RPMI8226 (cell line): Measurements from ENCODE around the gene CEP170B.

Source experiments
- DNase-seq: peaks from one replicate; pipeline ENCODE4 v3.0.0-alpha.2; 2015

The CEP170B gene

DNA sequence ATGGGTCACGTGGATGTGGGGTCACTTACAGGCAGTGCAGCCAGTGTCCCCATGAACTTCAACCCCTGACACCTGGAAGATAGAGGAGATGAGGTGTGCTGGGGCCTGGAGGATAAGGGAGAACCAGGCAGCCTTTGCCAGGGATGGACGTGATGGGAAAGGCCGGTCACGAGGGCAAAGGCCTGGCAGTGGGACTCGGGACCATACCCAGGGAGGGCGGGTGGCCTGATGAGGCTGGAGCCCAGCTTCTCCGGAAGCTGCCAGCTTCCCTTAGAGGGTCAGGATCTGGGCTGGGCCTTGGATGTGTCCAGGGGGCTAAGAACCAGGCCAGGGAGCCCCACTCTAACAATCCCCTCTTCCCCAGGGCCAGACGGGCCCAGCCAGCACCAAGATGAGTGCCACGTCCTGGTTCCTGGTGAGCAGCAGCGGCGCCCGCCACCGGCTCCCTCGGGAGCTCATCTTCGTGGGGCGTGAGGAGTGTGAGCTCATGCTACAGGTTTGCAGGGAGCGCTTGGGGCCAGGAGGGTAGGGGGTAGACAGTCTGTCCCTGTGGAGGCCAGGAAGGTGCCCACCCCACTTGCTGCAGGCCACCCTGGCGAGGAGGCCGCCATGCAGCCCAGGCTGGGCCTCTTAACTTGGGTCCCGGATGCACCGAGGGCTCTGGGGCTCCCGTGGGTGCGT is 3.1 kb downstream of the CEP170B start:
- DNase-seq, result no peak

DNA sequence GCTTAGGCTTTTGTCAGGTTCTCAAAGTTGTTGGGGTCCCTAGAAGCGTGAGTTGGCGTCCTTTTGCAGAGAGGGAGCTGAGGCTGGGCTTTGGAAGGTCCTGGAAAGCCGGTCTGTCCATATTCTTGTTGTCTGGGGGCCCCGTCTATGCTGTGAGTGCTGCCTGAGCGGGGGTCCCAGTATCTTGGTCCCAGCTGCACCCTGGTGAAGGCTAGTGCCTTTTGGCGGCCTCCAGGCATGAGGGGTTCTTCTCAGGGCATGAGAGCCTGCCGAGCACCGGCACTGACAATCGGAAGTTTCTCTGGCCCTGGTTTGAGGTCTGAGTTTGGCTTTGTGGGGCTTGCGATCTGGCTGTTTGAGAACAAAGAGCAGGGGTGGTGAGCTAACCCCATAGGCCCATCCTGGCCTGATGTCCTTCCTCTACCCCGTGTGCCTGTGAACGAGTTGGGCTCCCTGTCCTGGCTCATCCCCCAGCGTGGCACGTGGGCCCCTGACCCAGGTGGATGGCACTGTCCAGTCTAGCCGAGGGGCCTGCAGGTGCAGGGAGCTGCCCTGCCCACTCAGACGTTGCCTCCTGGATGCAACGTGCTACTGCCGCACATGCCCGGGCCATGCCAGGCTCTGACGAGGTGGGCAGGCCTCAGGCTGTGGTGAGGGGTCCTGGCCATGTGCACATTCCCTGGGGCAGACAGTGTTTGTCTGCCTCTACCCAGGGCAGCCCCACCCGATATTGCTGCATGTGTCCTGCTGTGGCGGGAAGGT is 3.9 kb downstream of the CEP170B start:
- no peak for DNase-seq

DNA sequence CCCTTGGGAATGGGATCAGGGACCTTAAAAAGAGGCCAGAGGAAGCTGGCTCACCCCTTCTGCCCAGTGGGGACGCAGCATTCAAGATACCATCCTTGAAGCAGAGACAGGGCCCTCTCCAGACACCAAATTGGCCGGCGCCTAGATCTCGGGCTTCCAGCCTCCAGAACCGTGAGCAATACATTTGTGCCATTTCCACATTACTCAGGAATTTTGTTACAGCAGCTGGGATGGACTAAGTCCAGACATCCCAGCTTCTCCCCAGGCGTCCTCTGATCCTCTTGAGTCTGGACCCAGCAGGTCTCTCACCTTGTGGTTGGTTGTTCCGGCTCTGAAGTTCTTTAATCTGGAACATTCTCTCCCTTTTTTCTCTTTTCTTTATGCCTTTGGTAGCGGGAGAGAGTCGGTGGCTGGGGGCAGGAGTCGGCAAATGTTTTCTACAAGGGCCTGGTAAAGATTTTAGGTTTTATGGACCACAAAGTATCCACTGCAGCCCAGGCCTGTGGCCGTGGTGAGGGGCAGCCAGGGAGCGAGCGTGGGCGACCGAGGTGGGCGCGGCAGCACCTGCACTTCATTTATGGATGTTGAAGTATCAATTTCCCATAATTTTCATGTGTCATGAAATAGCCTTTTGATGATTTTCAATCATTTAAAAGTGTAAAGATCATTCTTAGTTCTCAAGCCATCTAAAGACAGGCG is 4.8 kb downstream of the CEP170B start:
- no peak for DNase-seq

DNA sequence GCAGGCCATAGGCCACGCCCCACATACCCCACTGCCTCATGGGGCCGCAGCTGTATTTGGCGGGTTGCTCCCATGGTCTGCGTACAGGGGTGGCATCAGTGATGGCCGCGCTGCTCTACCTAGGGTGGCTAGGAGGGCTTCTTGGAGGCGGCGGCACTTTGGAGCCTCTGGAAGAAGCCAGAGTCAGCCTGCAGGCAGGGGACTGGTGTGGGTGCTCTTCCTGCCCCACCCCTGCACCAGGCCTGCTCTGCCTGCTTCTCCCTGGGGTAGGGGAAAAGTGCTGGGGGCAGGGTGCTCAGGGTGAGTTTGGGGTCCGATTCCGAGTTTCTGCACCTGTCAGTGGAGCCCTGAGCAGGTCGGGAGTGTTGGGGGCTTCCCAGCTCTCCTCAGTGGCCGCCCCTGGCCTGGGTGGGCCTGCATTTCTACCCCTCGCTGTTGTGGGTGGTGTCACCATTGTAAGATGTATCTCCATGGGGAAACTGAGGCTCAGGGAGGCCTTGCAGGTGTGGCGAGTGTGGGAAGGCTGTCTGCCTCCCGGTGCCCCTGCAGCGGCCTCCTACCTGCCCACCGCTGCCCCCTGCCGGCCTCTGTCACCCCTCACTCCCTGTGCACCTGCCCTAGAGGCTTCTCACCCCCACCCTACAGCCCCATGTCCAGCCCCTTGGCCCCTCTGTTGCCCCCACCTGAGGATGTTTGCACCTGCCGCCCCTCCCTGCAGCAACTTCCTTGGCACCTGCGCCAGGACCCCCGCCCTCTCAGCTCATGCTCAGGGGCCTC is 5.5 kb downstream of the CEP170B start:
- DNase-seq, result no peak

DNA sequence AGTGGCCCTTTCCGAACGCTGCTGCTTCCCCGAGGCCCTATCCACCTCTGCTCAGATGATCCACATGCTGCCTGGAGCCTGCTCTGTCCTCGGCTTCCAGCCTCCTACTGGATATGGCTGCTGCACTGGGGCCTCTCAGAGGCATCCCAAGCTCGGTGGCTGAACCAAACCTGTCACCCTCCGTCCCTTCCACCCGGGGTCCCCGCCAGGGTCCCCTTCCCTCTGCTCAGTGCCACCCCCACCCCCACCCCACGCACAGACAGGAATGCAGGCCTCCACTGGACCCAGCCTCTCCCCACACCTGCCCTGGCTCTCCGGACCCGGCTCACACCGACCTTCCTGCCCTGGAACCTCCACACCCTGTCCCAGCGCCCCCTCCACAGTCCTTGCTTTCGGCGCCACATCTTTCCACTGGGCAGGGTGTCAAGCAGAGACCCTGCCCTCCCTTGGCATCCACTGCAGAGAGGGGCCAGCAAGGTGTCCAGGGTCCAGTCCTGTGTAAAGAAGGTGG is 6.1 kb downstream of the CEP170B start:
- no peak for DNase-seq

DNA sequence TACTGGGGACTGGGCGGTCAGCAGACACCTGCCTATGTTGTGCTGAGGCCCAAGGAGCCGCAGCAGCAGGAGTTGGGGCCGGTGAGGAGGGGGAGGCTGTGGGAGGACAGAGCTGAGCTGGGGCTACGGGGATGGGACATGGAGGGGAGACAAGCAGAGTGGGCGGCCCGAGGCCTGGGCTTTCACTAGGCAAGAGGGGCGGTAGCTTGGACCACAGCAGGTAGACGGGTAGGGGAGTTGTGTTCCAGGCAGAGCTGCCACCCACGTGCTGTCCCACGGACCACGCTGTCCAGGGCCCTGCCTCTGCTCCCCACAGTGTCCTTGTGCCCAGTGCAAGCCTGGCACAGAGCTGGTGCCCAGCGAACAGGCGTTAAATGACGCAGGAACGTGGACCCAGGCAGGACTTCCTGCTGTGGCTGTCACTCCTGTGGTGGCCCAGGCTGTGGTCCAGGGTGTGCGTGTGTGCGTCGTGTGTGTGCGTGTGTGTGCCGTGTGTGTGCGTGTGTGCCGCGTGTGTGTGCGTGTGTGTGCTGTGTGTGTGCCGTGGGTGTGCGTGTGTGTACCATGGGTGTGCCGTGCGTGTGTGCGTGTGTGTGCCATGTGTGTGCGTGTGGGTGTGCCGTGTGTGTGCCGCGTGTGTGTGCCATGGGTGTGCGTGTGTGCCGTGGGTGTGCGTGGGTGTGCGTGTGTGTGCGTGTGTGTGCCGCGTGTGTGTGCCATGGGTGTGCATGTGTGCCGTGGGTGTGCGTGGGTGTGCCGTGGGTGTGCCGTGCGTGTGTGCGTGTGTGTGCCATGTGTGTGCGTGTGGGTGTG is 6.8 kb downstream of the CEP170B start:
- no peak for DNase-seq

DNA sequence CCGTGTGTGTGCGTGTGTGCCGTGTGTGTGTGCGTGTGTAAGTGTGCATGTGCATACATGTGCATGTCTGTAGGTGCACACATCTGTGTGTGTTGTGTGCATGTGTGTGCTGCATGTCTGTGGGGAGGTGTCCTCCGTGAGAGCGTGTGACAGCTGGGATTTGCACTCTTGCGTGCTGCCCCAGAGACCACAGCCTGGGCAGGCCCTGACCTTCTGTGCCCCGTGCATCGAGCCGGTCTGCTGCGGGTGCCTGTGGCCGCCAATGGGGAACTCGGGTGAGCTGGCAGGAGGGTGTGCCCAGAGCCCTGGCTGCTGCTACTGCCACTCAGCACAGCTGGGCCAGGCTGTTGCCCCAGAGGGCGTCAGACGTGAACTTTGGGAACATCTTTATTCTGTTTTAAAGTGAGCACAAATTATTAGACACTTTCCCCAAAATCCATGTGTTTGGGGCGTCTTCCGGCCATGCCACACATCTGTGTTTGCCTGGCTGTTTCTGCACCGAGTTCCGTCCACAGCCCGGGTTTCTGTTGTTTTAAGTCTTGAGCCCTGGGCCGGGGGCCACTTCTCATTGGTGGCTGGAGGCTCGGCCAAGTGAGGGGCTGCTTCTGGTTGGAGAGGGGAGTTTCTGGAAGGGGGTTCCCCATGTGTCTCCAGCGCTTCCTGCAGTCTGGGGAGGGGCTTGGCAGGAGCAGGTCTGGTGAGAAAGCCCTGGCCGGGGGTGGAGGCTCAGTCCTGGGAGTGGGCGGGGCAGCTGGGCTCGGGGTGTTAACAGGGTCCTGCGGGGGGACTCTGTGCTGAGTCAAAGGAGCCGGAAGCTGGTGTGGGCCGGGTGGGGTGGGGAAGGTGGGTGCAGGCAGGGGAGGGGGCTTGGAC is 7.6 kb downstream of the CEP170B start:
- DNase-seq, result no peak

DNA sequence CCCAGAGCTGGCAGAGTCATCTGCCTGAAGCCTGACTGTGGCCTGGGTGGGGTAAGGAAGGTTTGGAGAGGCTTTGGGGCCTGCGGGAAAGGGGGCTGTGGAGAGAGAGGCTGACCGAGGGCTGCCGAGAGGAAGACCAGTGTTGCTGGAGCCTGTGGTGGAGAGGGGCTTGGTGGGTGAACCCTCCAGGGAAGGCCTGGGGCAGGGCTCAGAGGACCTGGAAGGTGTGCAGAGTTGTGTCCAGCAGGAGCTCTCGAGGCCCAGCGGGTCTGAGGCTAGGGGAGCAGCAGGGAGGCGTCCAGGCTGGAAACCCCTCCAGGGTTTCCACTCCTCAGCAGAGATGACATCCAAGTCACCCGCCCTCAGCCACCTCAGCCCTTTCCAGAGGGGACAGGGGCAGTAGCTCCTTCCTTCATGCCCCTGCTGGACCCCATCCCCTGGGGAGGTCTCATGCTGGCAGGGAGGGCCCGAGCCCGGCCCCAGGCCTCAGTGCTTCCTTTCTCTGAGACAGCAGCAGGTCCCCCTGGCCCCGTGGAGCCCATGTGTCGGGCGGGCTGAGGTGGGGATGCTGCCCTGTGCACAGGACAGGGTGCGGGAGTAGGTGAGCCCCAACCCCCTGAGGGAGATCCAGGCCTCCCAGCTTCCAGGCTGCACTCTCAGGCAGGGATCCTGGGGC is 8.4 kb downstream of the CEP170B start:
- DNase-seq, result no peak

DNA sequence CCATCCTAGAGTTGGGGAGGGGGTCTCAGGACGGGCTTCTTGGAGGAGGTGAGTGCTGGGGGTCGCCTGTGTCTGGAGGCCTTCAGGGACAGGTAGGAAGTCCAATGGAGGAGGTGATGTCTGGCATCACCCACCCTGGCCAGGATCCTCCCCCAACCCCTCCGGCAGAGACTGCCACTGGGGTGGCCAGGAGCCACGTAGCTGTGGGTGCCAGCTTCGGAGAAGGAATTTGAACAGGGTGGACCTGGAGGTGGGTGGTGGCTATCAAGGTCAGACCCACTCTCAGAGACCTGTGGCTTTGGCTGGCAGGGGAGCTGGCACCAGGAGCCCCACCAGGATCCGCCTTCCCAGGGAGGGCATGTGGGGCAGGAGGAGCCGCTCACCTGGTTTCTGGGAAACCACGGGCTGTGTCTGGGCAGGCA is 9.1 kb downstream of the CEP170B start:
- DNase-seq, result no peak

DNA sequence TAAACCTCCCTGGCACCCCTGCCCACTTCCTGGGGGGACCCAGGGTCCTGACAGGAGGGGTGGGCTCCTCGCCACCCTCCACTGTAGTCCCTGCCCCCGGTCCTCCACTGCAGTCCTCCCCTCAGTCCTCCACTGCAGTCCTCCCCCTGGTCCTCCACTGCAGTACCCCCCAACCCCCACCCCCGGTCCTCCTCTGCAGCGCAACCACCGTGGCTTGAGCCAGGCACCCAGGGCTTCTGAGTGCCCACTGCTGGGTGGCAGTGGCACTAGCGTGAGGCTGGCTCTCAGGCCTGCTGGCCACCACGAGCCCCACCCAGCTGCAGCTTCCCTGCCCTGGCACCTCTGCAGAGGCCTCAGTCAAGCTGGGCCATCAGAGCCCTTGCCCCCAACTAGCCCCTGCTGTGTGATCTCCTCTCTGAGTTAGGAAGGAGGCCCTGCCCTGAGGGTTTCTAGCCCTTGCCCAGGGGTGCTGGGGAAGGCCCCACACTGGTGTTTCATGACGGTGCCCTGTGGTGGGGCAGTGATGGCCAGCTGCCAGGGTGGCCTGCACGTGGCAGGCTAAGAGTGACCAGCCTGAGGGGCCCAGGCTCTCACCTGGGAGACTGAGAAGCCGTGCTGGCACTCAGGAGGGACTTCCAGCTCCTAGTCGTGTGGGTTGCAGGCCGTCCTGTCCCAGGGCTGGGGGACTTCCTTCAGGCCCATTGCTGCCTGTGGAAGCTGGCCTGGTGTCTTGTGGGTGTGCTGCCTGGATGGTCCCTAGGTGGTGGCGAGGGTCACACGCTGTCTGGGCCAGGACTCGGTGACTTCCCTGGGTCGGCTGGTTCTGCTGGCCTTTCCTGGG is 9.7 kb downstream of the CEP170B start:
- no peak for DNase-seq

DNA sequence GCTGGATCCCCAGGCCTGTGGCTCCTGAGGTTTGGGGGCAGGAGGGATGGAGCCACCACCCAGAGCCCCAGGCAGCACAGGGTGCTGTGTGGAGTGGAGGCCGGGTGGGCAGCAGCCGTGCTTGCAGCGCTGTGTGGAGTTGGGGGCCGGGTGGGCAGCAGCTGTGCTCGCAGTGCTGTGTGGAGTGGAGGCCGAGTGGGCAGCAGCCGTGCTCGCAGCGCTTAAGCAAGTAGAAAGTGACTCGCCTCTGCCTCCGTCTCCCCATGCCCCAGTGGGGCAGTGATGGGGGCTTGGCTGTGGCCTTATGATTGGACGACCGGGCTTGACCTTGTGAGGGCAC is 10.3 kb downstream of the CEP170B start:
- no peak for DNase-seq

DNA sequence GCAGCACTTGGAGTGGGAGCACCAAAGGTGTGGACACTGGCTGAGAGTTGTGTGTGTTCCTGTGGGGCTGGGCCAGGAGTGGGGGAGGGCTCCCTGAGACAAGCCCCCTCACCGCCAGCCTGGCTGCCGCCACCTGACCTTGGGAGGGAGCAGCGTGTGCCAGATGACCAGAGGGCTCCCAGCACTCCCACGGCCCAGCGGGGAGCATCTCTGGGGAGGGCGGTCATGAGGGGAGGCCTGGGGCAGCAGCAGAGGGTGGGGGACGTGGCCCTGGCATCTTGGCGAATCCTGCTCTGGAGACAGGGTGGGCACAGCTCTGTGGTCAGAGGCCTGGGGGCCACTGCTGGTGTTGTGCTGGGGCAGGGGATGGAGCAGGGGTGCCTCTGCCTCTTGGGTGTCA is 10.7 kb downstream of the CEP170B start:
- DNase-seq, result no peak

DNA sequence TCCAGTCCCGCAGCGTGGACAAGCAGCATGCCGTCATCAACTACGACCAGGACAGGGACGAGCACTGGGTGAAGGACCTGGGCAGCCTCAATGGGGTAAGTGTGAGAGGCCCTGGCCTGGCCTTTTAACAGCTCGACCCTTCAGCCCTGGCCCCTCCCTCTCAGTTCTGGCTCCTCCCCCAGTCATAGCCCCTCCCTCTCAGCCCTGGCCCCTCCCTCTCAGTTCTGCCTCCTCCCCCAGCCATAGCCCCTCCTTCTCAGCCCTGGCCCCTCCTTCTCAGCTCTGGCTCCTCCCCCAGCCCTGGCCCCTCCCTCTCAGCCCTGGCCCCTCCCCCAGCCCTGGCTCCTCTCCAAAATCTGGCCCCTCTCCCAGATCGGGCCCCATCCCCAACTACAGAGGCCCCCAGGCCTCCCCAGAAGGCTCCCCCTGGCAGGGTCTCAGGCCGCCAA is 11.2 kb downstream of the CEP170B start:
- DNase-seq, result no peak

DNA sequence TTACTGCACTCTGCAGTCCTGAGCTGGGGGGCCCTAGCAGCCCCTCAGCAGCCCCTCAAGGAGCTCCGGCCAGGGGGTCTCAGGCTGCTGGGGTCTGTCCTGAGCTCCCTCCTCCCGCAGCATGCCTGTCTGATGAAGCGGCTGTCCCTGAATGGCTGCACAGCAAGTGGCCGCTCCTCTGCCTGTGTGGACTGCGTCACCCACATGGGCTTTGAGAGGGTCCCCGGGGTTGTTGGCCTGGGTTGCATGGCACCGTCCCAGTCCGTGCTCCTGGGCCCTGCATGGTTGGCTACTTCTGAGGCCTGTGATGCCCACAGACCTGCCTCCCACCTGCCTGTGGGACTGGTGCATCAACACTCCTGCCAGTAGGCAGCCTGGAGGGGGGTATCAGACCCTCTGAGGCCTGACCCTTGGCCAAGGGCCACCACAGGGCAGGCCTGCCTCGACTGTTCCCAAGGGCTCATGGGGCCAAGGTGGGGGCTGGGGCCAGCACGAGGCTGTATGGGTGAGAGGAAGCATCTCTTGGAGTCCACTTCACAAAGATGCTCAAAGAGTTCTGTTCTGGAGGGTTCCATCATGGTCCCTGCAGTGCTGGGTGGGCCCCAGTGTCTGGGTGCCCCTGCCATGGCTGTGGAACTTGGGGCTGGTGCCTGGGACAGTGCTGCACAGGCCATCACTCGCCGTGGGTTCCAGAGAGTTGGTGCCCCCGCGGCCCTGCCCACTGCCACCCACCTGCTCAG is 12.2 kb downstream of the CEP170B start:
- DNase-seq, result no peak

DNA sequence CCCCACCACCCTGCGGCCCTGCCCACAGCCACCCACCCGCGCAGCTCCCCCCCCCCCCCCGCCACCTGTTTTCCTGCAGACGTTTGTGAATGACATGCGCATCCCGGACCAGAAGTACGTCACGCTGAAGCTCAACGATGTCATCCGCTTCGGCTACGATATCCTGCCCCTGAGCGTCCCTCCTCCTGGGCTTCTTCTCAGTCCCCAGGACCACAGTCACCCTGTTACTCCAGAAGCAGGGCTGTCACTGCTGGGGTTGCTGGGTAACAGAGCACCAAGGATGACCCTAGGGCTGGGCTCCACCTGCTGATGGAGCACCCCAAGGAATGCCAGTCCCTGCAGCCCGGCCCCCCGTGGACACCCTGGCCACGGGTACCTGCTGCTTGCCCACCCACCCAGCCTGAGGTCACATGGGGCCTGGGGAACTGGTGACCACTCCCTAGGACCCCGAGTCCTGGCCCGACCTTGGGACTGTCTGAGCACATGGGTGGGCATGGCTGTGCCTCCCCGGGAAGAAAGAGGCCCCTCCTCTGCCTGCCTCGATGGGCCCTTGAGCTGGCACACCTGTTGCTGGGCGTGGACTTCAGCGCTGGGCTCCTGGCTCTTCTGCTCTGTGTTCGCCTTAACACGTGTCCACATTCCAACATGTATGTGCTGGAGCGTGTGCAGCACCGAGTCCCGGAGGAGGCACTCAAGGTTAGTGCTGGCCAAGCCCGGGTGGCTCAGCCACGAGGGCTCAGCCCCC is 12.9 kb downstream of the CEP170B start:
- no peak for DNase-seq

DNA sequence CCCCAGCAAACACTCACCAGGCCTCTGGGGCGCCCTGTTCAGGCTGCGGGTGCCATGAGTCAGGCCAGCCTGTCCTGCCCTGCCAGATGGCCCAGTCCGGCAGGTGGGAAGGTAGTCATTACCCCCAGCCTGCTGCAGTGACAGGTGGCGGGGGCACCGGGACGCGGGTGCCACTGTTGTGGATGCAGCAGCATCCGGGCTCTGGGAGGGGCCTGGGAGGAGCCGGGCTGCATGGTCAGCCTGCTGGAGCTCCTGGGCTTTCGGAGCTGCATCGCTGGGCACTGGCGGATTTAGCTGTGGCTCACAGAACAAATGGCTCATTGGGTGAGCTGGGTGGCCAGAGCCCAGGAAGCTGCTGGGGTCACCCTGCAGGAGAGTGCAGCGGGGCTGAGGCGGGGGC is 13.5 kb downstream of the CEP170B start:
- no peak for DNase-seq

DNA sequence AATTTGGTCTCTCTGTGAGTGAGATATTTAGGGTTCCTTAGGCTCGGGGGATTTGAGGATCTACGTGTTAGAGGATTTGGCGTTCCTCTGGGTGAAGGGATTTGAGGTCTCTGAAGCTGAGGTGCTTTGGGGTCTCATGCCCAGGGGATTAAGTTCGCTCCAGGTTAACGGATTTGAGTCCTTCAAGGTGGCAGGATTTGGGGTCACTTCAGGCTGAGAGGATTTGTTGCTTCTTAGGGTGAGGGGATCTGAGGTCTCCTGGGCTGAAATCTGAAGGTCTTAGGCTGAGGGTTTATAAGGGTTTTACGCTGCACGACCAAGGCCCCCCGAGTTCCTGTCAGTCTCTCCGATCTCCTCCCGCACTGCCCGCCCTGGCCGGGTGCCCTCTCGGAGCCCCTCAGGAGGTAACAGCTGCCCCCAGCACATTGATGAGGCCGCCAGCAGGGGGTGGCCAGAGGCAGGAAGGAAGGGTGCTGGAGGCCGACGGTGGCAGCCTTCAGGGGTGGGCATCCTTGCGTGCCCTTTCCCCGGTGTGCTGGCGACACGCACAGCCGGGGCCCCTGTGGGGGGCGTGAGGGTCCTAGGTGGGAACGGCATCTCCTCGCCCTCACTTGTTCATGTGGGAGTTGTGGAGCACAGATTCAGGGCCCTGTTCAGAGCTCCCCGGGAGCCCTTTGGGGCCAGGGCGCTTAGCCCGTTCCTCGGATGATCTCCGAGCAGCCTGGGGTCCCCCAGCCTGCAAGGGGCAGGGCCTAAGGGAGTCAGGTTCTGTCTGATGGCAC is 14.3 kb downstream of the CEP170B start:
- no peak for DNase-seq
